Transverse colon (tissue), 3 donors: ENCODE data around the gene TAC4.

Source experiments
- EP300 ChIP-seq: sonication (generic); formaldehyde crosslinking; IDR thresholded peaks from one replicate; pipeline ENCODE4 v1.6.1; 2017; ENCODE audit warnings: antibody characterized with exemption, low read depth
- POLR2A ChIP-seq: fragments of 450-650 bp; IDR thresholded peaks from one replicate; pipeline ENCODE4 v1.6.1; 2016; ENCODE audit warnings: antibody characterized with exemption, mild to moderate bottlenecking, moderate library complexity
- POLR2AphosphoS5 ChIP-seq, 3 donors: sonication (generic); formaldehyde crosslinking; IDR thresholded peaks; one replicate each; pipeline ENCODE4 v1.6.1; 2016; ENCODE audit warnings: antibody characterized with exemption in 3 of 3

DNA sequence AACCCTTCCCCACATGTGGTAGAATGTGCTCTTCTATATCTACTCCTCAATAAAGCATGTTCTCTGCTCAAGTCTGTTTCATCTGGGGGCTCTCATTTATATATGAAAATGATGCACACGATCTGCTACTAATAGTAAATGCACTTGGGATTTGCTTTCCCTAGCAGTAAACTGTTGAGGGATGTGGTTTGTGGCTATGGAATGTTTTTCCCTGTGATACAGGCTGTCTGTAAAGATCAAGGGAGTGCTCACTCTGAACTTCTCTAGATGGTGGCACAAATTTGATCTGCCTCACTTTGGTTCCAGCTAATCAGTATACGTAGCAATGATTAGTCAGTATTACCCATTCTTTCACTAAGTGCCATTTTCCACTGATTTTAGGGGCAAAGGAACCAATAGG, 18.8 kb downstream of the TAC4 start:
- TF ChIP-seq POLR2A: no peak
- no peak for TF ChIP-seq EP300
- no peak for TF ChIP-seq POLR2AphosphoS5 (IDR thresholded peaks at IDR 0.05)
